CD4-positive, alpha-beta memory T cell (primary cell): ENCODE measurements around the gene CHIC1. TPM values are rescaled to one million over a fixed set of nuclear protein-coding genes. Genes with fewer than 3 reads are reported as not detected.
"Not testable (repeated sequence)": the region's sequence is repeated elsewhere in the genome, so short reads cannot be mapped to it uniquely, and the experiment has no call there.

Experiments
- CTCF ChIA-PET: fragments of 350-600 bp; sonication (Branson Sonifier 250); formaldehyde crosslinking; loops from one replicate; lab custom pipeline; 2021; ENCODE audit warnings: inconsistent platforms; ENCODE audit not compliant: partially characterized antibody; lab: Charles Lee
- POLR2A ChIA-PET: fragments of 350-600 bp; sonication (Branson Sonifier 250); formaldehyde crosslinking; loops from one replicate; lab custom pipeline; 2021; ENCODE audit not compliant: partially characterized antibody; lab: Charles Lee
- DNase-seq, 5 donors: peaks; one replicate each; pipeline versions ENCODE4 v3.0.0 to v3.0.0-alpha.2; 2020 to 2022; ENCODE audit warnings: mixed read lengths in 1 of 5
- H3K27ac ChIP-seq: one replicate; pipeline ENCODE4 v1.7.0; 2013; ENCODE audit warnings: low read depth, low read length
- H3K27me3 ChIP-seq: 2 replicates; pipeline ENCODE4 v1.7.0; 2013; ENCODE audit warnings: mild to moderate bottlenecking, low read length, moderate library complexity; ENCODE audit not compliant: insufficient read depth
- H3K36me3 ChIP-seq: 2 replicates; pipeline ENCODE4 v1.7.0; 2013; ENCODE audit warnings: mild to moderate bottlenecking, low read length, moderate library complexity; ENCODE audit not compliant: insufficient read depth
- H3K4me1 ChIP-seq: 2 replicates; pipeline ENCODE4 v1.7.0; 2013; ENCODE audit warnings: mild to moderate bottlenecking, low read length, moderate library complexity; ENCODE audit not compliant: insufficient read depth
- H3K4me3 ChIP-seq, 2 donors: one replicate each; pipeline ENCODE4 v1.7.0; 2013; ENCODE audit warnings: low read length in 2 of 2, mild to moderate bottlenecking in 1 of 2
- H3K9me3 ChIP-seq, 2 donors: one replicate each; pipeline ENCODE4 v1.7.0; 2013; ENCODE audit warnings: low read length in 2 of 2, control low read depth in 1 of 2; ENCODE audit not compliant: control insufficient read depth in 1 of 2
- H3K27ac Mint-ChIP-seq, 7 donors: one replicate each; pipeline ENCODE4 v1.8.0; 2020 to 2021; ENCODE audit warnings: mixed read lengths in 7 of 7, mild to moderate bottlenecking in 6 of 7, inconsistent platforms in 3 of 7, moderate library complexity in 3 of 7
- H3K27me3 Mint-ChIP-seq, 2 donors: one replicate each; pipeline ENCODE4 v1.8.0; 2020 to 2021; ENCODE audit warnings: mixed read lengths in 2 of 2
- H3K36me3 Mint-ChIP-seq, 2 donors: one replicate each; pipeline ENCODE4 v1.8.0; 2020 to 2021; ENCODE audit warnings: mixed read lengths in 2 of 2, inconsistent platforms in 1 of 2, mild to moderate bottlenecking in 1 of 2
- H3K4me1 Mint-ChIP-seq, 4 donors: one replicate each; pipeline ENCODE4 v1.8.0; 2020 to 2021; ENCODE audit warnings: mixed read lengths in 4 of 4, mild to moderate bottlenecking in 1 of 4
- H3K4me3 Mint-ChIP-seq, 8 donors: one replicate each; pipeline ENCODE4 v1.8.0; 2020 to 2021; ENCODE audit warnings: mixed read lengths in 8 of 8, mild to moderate bottlenecking in 7 of 8, moderate library complexity in 6 of 8, inconsistent platforms in 3 of 8
- H3K9me3 Mint-ChIP-seq, 8 donors: one replicate each; pipeline ENCODE4 v1.8.0; 2020 to 2021; ENCODE audit warnings: mixed read lengths in 8 of 8, mild to moderate bottlenecking in 5 of 8, inconsistent platforms in 3 of 8, moderate library complexity in 1 of 8
- intact Hi-C: fragments of 100-400 bp; cut with micrococcal nuclease; formaldehyde crosslinking; loops from one replicate; pipeline ENCODE4 v1.15.1; 2023
- polyA plus RNA-seq, 2 donors: library from polyadenylated mRNA; unstranded; fragments of 300-500 nt; fragmentation: Illumina TruSeq; gene quantifications; one replicate each; pipeline ENCODE4 v1.2.3, GENCODE V29; 2021
- total RNA-seq, 2 experiments: library from RNA; stranded (reverse); gene quantifications; one replicate each; pipeline ENCODE4 v1.2.3, GENCODE V29; 2021

Gene CHIC1
- total and polyA plus RNA-seq, 4 experiments from 2014 or later = 1.3 to 18.1 (median 9.9) TPM

DNA sequence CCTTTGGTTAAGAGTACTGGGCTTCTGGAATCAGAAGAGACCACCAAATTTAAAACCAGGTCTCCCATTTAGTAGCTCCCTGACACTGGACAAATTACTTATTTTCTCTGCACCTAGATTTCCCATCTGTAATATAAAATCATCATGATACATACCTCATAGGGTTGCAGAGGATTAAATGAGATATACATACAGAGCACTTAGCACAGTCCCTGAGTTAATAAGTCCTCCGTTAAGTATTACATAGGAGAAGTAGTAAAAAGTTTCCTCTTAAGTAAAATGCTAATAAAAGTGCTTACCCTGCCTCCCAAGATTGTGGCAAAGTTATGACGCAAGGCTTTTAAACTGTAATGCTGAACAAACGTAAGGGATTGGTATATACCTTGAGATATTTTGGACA, 539 bp upstream of the CHIC1 start:
- no peaks in the 10 kb centered on the region for H3K9me3 ChIP-seq
- ChIA-PET POLR2A (interaction anchor here (1.0 kb wide), 2 partner anchors 348 to 1285 kb away, joined by 3 read pairs; partner anchors contain the start of genes NAP1L2 and RPS4X), CTCF (no interaction called here)
- H3K4me3 Mint-ChIP-seq = peak overlapping the region; percentile 88 to 98 (median 94)
- no peaks in the 10 kb centered on the region for H3K9me3 Mint-ChIP-seq
- peaks cover 4 to 48% (median 11%) of the 10 kb centered on the region in 4 donors for H3K4me1 Mint-ChIP-seq
- DNase-seq = no peak
- peak overlapping the region; percentile 73 to 81 for H3K4me3 ChIP-seq
- no peaks in the 10 kb centered on the region for H3K27me3 Mint-ChIP-seq
- intact Hi-C loops = loop anchor here (5.0 to 10.0 kb wide), 3 partner anchors 350 to 1050 kb away; partner anchors contain the start of genes NAP1L2 and RLIM
- H3K36me3 ChIP-seq = no peaks in the 10 kb centered on the region
- H3K4me1 ChIP-seq = peaks cover 25% of the 10 kb centered on the region
- peaks cover 0 to 4% of the 10 kb centered on the region in 2 donors for H3K36me3 Mint-ChIP-seq
- no peaks in the 10 kb centered on the region for H3K27me3 ChIP-seq
- peak overlapping the region; percentile 94 to 99 (median 99) for H3K27ac Mint-ChIP-seq
- H3K27ac ChIP-seq = peak overlapping the region; percentile 78

DNA sequence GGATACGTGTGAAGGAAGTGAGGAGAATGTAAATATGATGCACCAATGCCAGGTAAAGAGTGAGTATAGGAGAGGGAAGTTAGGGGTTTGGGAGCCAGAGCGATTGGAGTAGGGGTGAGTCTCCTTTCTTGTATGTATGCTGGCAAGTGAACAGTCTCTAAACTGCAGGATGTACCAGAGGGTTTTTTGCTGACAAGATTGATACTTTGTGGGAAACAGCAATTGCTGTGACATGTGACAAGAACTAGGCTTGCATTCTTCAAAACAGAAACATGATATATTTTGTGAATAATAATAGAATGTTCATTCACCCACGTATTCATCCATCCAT, 706 bp downstream of the CHIC1 start:
- CTCF ChIA-PET = no interaction called here
- intact Hi-C loops = loop anchor here (5.0 to 10.0 kb wide), 3 partner anchors 351 to 1049 kb away; partner anchors contain the start of genes NAP1L2 and RLIM
- Histone ChIP-seq H3K27me3 (no peaks in the 10 kb centered on the region), H3K4me3 (peak overlapping the region; percentile 69 to 81), H3K36me3 (no peaks in the 10 kb centered on the region), H3K27ac (peak overlapping the region; percentile 78), H3K4me1 (peaks cover 32% of the 10 kb centered on the region), H3K9me3 (no peaks in the 10 kb centered on the region)
- Mint-ChIP-seq H3K9me3 (no peaks in the 10 kb centered on the region), H3K4me1 (peaks cover 4 to 48% (median 11%) of the 10 kb centered on the region in 4 donors), H3K27ac (peak overlapping the region; percentile 94 to 99 (median 99)), H3K36me3 (peaks cover 0 to 4% of the 10 kb centered on the region in 2 donors), H3K27me3 (no peaks in the 10 kb centered on the region), H3K4me3 (peak overlapping the region; percentile 88 to 98 (median 94))
- POLR2A ChIA-PET = no interaction called here
- DNase-seq = peak in 2 of 5 donors; percentile 44 to 46

DNA sequence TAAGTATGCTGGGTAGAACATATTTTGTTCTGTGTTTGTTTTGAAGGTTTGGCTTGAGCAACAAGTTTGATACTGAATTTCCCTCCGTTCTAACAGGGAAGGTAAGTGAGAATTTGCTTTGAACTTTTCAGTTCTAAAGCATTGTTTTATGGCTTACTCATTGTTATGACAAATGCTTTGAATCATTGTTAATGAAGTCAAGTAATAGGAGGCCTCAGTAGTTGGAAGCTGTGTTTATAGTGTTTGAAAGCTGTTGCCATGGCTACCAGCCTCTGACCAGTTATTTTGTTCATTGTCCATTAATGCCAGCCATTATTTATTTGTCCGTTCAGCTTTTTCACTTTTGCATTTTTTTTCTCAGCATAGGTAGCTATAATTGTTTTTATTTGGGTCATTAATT, 14.4 kb downstream of the CHIC1 start:
- H3K36me3 ChIP-seq = no peaks in the 10 kb centered on the region
- intact Hi-C loops = no loop called here
- no peak overlapping the region for H3K4me3 ChIP-seq
- ChIA-PET CTCF (no interaction called here), POLR2A (no interaction called here)
- DNase-seq = no peak
- Mint-ChIP-seq H3K27ac (no peak overlapping the region), H3K36me3 (peaks cover 4 to 9% of the 10 kb centered on the region in 2 donors), H3K9me3 (no peaks in the 10 kb centered on the region), H3K4me3 (no peak overlapping the region), H3K27me3 (no peaks in the 10 kb centered on the region), H3K4me1 (peaks cover 12 to 33% (median 24%) of the 10 kb centered on the region in 4 donors)
- H3K4me1 ChIP-seq = peaks cover 8% of the 10 kb centered on the region
- no peak overlapping the region for H3K27ac ChIP-seq
- H3K9me3 ChIP-seq = no peaks in the 10 kb centered on the region
- H3K27me3 ChIP-seq = no peaks in the 10 kb centered on the region

DNA sequence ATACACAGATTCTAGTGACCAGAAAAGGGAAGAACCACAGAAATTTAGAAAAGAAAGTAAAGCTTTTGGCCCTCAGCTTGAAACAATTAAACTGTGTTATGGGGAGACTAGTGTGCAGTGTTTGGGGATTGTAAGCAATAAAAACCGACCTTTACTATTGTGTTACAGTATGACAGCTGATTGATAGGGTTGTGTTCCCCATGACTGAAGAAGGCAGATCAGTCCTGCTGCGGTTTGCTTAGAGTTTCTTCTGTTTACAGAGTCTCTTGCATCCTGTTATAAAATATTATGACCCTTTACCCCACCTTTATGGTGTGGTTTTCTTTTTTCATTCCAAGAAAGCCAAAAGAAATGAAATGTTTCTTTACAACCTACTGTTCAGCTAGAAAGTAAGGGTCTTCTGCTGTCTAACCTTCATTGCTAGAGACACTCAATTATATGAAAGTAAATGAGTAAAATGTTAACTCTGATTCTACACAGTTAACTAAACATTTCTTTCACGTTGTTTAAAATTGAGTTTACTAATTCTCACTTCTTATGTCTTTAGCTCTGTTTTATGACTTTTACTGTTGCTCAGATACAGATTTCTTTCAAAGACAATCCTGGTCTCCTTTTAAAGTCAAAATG, 18.1 kb downstream of the CHIC1 start:
- H3K9me3 Mint-ChIP-seq = no peaks in the 10 kb centered on the region

DNA sequence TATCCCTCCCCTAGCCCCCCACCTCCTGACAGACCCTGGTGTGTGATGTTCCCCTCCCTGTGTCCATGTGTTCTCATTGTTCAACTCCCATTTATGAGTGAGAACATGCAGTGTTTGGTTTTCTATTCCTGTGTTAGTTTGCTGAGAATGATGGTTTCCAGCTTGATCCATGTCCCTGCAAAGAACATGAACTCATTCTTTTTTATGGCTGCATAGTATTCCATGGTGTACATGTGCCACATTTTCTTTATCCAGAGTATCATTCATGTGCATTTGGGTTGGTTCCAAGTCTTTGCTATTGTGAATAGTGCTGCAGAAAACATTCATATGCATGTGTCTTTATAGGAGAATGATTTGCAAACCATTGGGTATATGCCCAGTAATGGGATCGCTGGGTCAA, 34.8 kb downstream of the CHIC1 start:
- H3K36me3 ChIP-seq, H3K27ac ChIP-seq, H3K27me3 ChIP-seq, H3K4me3 ChIP-seq, intact Hi-C loops, H3K9me3 ChIP-seq, DNase-seq, POLR2A ChIA-PET, H3K4me3 Mint-ChIP-seq, H3K27me3 Mint-ChIP-seq, H3K4me1 ChIP-seq, H3K9me3 Mint-ChIP-seq, CTCF ChIA-PET, H3K27ac Mint-ChIP-seq: not testable (repeated sequence)
- Mint-ChIP-seq H3K4me1 (peaks cover 2 to 13% (median 11%) of the 10 kb centered on the region in 4 donors), H3K36me3 (peaks cover 44 to 45% of the 10 kb centered on the region in 2 donors)

More for the DNA sequence above, 18.1 kb downstream of the CHIC1 start:
- Mint-ChIP-seq H3K4me3 (peak overlapping the region in 1 of 8 donors; percentile 2), H3K27me3 (no peaks in the 10 kb centered on the region), H3K36me3 (peaks cover 6 to 11% of the 10 kb centered on the region in 2 donors), H3K4me1 (peaks cover 6 to 13% (median 10%) of the 10 kb centered on the region in 4 donors), H3K27ac (no peak overlapping the region)
- Histone ChIP-seq H3K36me3 (no peaks in the 10 kb centered on the region), H3K4me3 (no peak overlapping the region), H3K27ac (no peak overlapping the region), H3K27me3 (no peaks in the 10 kb centered on the region), H3K4me1 (peaks cover 8% of the 10 kb centered on the region), H3K9me3 (no peaks in the 10 kb centered on the region)
- no peak for DNase-seq
- ChIA-PET CTCF (no interaction called here), POLR2A (no interaction called here)
- intact Hi-C loops = no loop called here

DNA sequence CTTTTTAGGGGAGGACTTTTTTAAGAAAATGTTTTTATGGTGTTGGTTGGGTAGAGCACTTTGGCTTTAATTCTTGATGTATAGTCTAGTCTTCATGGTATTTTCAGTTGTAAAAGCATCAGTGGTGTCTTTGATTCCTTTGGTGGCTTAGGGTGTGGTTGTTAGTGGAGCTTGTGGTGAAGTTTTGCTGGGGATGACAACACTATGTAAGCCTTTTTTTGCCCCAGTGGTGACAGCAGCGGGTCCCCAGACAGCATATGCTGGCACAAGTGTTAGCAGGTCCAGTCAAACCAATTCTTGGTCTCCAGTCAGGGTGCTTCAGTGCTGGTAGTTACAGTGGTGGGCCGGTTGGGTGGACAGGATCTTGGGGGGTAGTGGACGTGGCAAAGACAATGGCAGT, 52.0 kb downstream of the CHIC1 start:
- Mint-ChIP-seq H3K4me1 (peaks cover 11 to 22% (median 12%) of the 10 kb centered on the region in 4 donors), H3K9me3 (peaks cover 0 to 38% (median 20%) of the 10 kb centered on the region in 8 donors), H3K27ac (peak overlapping the region in 3 of 7 donors; percentile 18 to 89 (median 44)), H3K27me3 (no peaks in the 10 kb centered on the region), H3K36me3 (peaks cover 48 to 61% of the 10 kb centered on the region in 2 donors), H3K4me3 (peak overlapping the region in 4 of 8 donors; percentile 4 to 39 (median 20))
- POLR2A ChIA-PET = no interaction called here
- intact Hi-C loops = no loop called here
- no peaks in the 10 kb centered on the region for H3K27me3 ChIP-seq
- no peaks in the 10 kb centered on the region for H3K4me1 ChIP-seq
- H3K4me3 ChIP-seq = no peak overlapping the region
- peak in 1 of 5 donors; percentile 0 for DNase-seq
- H3K36me3 ChIP-seq = no peaks in the 10 kb centered on the region
- no peak overlapping the region for H3K27ac ChIP-seq
- H3K9me3 ChIP-seq = peaks cover 0 to 5% of the 10 kb centered on the region in 2 donors
- CTCF ChIA-PET = no interaction called here

DNA sequence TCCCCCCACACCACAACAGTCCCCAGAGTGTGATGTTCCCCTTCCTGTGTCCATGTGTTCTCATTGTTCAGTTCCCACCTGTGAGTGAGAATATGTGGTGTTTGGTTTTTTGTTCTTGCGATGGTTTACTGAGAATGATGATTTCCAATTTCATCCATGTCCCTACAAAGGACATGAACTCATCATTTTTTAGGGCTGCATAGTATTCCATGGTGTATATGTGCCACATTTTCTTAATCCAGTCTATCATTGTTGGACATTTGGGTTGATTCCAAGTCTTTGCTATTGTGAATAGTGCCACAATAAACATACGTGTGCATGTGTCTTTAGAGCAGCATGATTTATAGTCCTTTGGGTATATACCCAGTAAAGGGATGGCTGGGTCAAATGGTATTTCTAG, 78.7 kb downstream of the CHIC1 start:
- Mint-ChIP-seq H3K9me3 (peaks cover 0 to 72% (median 56%) of the 10 kb centered on the region in 8 donors), H3K36me3 (peaks cover 46 to 68% of the 10 kb centered on the region in 2 donors)
- CTCF ChIA-PET, H3K36me3 ChIP-seq, H3K27ac Mint-ChIP-seq, H3K4me3 Mint-ChIP-seq, H3K27me3 ChIP-seq, POLR2A ChIA-PET, H3K4me1 ChIP-seq, intact Hi-C loops, H3K9me3 ChIP-seq, H3K4me3 ChIP-seq, H3K4me1 Mint-ChIP-seq, H3K27ac ChIP-seq, DNase-seq, H3K27me3 Mint-ChIP-seq: not testable (repeated sequence)
